Right lung (tissue), 5 donors: ENCODE results near the gene DES. TPM values are rescaled to one million over a fixed set of nuclear protein-coding genes. Genes with fewer than 3 reads are reported as not detected.
"Not testable (repeated sequence)": the region's sequence is repeated elsewhere in the genome, so short reads cannot be mapped to it uniquely, and the experiment has no call there.

Experiments
- DNase-seq, 2 donors: peaks; one replicate each; pipeline ENCODE4 v3.0.0-alpha.2; 2013
- polyA plus RNA-seq, 5 donors: library from polyadenylated mRNA; unstranded; fragments of 120-200 nt; gene quantifications; one replicate each; pipeline versions ENCODE4 v1.2.1 to v1.2.3, GENCODE V29; 2013; ENCODE audit warnings: inconsistent platforms in 1 of 5, low replicate concordance in 1 of 5; ENCODE audit not compliant: insufficient read length in 5 of 5, insufficient read depth in 1 of 5

The DES gene
- polyA plus RNA-seq, 5 donors, result 10.2 to 190 (median 32.6) TPM

DNA sequence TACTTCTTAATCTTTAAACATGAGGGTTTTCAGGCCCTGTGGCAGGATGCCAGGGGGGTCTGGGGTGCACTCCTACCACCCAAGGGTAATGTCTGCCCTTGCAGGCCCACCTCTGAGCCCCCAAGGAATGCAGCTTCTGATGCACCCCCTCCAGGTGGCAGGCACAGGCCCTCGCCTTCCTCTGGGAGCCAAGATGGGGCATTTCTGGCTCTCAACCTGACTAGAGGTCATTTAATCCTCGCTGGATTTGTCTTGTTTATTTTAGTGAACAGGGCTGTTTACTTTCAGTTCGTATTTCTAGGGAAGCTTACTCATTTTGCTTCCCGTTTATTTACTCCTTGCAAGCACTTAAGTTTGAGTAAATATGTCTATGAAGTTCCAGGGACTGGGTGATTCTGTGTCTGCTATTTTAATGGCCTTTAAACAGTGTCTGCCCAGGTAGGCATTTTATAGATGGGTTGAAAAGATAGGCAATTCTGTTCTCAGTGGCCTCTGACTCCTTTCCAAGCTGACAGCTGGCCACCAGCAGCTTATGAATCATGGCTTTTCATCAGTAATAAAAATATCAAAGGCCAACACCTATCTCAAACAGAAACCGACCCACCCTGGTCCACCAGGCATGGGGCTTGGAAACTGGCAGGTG lies 19.3 kb upstream of the DES start:
- no peak for DNase-seq

GRCh38 chr2:219399716-219400478 lies 18.3 kb upstream of the DES start:
- no peak for DNase-seq

- DNase-seq, result no peak
Observed at GRCh38 chr2:219400562-219400961, 17.6 kb upstream of the DES start.

DNA sequence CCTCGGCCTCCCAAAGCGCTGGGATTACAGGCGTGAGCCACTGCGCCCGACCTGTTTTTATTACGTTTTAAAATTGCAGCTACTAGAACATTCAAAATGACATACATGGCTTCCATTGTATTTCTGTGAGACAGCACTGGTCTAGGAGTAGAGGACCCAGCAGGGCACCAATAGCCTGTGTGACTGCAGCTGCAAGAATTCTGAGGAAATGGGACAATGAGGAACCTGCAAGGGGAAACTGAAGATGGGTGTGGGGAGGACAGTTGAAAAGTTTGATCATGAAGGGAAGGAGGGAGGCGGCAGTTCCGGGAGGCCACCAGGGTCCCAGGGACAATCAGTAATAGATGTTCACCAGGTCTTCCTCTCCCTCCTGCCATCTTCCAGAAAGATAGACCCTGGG lies 16.6 kb upstream of the DES start:
- no peak for DNase-seq

DNA sequence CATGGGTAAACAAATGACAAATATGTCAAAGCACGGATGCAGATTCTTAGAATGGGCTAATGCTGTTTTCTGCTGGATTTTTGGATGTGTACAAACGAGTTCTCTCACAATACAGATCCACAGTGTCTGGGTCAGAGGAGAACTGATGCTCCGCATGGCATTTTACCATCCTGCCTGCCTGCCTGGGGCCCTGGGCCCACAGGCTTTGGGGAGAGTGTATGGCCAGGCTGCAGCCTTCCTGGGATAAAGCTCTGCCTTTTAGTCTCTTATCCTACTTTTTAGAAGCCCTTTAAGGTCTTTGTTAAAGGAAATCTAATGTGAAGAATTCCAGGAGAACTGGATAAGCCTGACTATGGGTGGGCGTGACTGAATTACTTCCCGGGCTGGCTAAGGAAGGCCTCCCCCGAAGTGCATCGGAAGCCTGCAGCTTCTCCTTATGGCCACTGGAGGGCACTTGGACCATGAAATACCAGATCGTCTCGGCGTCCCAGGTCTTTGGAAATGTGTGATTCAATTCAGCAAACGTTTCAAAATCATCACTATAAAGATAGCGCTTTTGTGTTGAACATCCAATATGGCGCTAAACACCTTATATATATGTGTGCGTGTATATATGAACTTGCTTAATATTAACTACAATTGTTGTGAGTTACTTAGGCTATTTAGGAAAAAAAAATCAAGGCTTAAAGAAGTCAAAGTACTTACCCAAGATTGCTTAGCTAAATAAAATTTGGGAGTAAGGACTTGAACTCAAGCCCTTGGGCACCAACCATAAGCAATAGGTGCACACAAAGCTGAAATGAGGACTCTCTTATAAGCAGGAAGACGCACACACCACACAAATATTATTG lies 15.3 kb upstream of the DES start:
- peak; percentile 59 to 75 for DNase-seq

- DNase-seq, result no peak
Observed at GRCh38 chr2:219403861-219404260, 14.3 kb upstream of the DES start.

DNA sequence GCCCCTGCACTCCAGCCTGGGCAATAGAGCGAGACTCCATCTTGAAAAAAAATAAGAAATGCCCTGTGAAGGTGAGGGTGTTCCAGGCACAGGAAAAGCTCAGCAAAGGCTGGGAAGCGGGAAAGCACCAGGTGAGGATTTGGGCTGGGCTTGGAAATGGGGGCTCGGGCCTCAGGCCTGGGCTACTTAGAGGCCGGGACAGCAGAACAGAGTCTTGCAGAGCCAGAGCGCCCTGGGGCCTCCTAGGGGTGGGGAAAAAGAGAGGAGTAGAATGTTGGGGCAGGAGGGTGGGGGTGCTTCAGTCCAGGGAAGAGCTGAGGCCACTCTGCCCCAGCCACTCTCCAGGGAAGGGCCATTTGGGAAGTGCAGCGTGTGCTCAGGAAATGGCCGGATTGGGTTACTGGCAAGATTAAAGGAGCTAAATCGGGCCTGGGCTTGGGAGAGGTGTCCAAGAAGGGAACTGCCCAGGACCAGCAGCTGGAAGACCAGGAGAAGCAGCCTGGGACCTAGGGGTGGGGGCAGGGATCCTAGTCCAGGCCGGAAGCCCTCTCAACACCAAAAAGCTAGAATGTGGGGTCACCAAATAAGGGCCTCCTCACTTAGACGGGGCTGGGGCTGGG lies 13.8 kb upstream of the DES start:
- no peak for DNase-seq

DNA sequence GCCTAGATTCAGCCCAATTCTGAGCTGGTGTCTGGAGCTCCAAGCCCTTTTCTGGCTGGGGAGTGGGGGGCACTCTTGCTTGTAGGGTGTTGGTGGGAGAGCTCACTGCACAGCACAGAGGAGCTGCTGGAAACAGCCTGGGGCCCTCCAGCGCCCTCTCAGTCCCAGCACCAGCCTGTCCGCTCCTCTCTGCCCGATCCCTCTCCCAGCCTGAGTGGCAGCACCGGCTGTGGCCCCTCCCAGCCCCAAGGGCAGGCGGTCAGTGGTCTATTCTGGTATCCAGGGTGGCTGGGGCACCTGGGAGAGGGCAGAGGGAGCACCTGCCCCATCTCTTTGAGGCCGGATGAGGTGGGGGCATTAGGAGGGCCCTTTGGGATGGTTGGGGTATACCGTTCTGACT lies 13.2 kb upstream of the DES start:
- DNase-seq, result no peak

GRCh38 chr2:219405451-219405850 lies 12.7 kb upstream of the DES start:
- no peak for DNase-seq

- DNase-seq, result no peak
Observed at GRCh38 chr2:219405958-219406860, 12.0 kb upstream of the DES start.

DNA sequence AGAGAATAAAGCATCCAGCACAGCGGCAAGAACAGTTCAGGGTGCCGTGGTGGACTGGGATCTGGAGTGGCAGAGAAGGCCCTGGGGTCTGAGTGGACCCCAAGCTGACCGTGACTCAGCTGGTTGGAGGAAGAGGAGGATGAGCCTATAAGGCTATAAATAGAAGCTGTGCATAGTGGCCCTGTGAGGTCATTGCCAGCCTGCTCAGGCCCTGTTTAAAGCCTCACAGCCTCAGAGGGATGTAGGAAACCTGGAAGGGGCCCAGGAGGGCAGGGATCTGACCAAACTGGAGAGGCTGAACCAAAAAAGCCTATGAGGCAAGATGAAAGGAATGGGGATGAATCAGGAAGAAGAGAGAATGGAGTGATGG lies 11.3 kb upstream of the DES start:
- DNase-seq, result no peak

- not testable (repeated sequence) for DNase-seq
Observed at GRCh38 chr2:219407343-219407742, 10.8 kb upstream of the DES start.

DNA sequence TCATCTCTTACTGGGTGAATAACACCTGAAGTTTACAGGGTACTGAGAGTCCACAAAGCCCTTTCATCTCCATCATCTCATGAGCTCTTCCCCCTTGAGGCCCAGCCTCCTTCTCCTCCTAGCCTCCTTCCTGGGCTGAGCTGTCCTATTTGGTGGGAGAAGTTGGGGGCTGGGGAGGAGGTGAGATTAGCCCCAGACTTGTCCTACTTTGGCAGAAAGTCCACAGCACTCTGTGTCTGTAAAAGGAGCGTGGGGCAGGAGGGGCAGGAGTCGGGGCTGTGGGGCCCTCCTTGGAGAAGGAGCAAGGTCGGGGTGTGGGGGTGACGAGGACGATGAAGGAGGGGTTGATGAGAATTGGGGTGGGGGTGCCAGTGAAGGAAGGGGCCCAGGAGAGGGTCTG lies 10.0 kb upstream of the DES start:
- DNase-seq, result no peak

GRCh38 chr2:219408631-219409030 lies 9.5 kb upstream of the DES start:
- no peak for DNase-seq

- DNase-seq, result no peak
Observed at GRCh38 chr2:219409619-219410018, 8.6 kb upstream of the DES start.

GRCh38 chr2:219410390-219410789 lies 7.8 kb upstream of the DES start:
- no peak for DNase-seq

DNA sequence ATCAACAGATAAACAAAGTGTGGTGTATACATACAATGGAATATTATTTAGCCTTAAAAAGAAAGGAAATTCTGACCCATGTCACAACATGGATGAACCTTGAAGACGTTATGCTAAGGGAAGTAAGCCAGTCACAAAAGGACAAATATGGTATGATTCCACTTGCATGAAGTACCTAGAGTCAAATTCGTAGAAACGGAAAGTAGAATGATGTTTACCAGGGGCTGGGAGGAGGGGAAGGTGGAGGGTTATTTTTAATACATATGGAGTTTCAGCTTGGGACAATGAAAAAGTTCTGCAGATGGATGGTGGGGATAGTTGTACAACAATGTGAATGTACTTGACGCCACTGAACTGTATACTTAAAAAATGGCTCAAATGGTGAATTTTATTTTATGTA lies 3.3 kb upstream of the DES start:
- no peak for DNase-seq

GRCh38 chr2:219415580-219416234 lies 2.5 kb upstream of the DES start:
- DNase-seq, result no peak

GRCh38 chr2:219416235-219416602 lies 2.0 kb upstream of the DES start:
- DNase-seq, result no peak

DNA sequence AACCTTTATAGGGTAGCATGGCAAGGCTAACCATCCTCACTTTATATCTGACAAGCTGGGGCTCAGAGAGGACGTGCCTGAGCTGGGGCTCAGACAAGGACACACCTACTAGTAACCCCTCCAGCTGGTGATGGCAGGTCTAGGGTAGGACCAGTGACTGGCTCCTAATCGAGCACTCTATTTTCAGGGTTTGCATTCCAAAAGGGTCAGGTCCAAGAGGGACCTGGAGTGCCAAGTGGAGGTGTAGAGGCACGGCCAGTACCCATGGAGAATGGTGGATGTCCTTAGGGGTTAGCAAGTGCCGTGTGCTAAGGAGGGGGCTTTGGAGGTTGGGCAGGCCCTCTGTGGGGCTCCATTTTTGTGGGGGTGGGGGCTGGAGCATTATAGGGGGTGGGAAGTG lies 1.2 kb upstream of the DES start:
- no peak for DNase-seq

GRCh38 chr2:219417374-219417773 lies 803 bp upstream of the DES start:
- no peak for DNase-seq
